K562 (cell line): ENCODE measurements around the gene IL1B. TPM values are rescaled to one million over a fixed set of nuclear protein-coding genes. Genes with fewer than 3 reads are reported as not detected.

ENCODE experiments used
- ATAC-seq: fragments of 200-7000 bp; cut with Tn5 transposase; 3 replicates; pipeline ENCODE4 v1.9.1; 2020; ENCODE audit warnings: moderate library complexity
- BruUV-seq: library from RNA; stranded (reverse); fragments of 400-500 nt; replicated peaks from 2 replicates; lab custom pipeline; 2021; lab: Mats Ljungman, UMichigan
- CTCF ChIA-PET: fragments of 300-600 bp; formaldehyde crosslinking; extraction: SDS; loops from one replicate; lab custom pipeline; 2021; ENCODE audit warnings: low intra/inter-chr PET ratio; lab: Yijun Ruan, JAX
- POLR2A ChIA-PET: fragments of 300-600, 350-650 bp; sonication (Branson Sonifier 250); formaldehyde crosslinking; extraction: SDS; loops from one replicate; lab custom pipeline; 2021; ENCODE audit warnings: antibody characterized with exemption, inconsistent platforms; lab: Yijun Ruan, JAX
- DNase-seq, 4 experiments: peaks; one replicate each; pipeline versions ENCODE4 v3.0.0 to v3.0.0-alpha.2; 2011 to 2018; ENCODE audit warnings: low spot score in 3 of 4, mixed read lengths in 3 of 4; ENCODE audit errors: extremely low read depth in 1 of 4
- FAIRE-seq: peaks from 2 replicates; lab custom pipeline; 2011; peaks lifted over from hg19 to GRCh38; lab: Jason Lieb, UNC
- H2AFZ ChIP-seq: 2 replicates; pipeline ENCODE4 v1.6.0; 2011; ENCODE audit warnings: low read depth, low read length, control low read depth, inconsistent platforms
- H3K27ac ChIP-seq: fragments of 200-600 bp; 3 replicates; pipeline ENCODE4 v1.8.0; 2011; ENCODE audit warnings: low read depth, mild to moderate bottlenecking, control low read depth, inconsistent platforms, low read length, moderate library complexity, mixed read lengths; ENCODE audit errors: extremely low read depth
- H3K27me3 ChIP-seq, 2 experiments: fragments of 300-600 bp in 1 of 2; 2 replicates in 1 of 2; 3 replicates in 1 of 2; pipeline versions ENCODE4 v1.6.0 to v1.8.0; 2011; ENCODE audit warnings: inconsistent platforms in 2 of 2, low read length in 2 of 2, mild to moderate bottlenecking in 1 of 2, mixed read lengths in 1 of 2, moderate library complexity in 1 of 2; ENCODE audit not compliant: control insufficient read depth in 2 of 2, insufficient read depth in 2 of 2
- H3K36me3 ChIP-seq: fragments of 300-600 bp; 3 replicates; pipeline ENCODE4 v1.8.0; 2011; ENCODE audit warnings: mild to moderate bottlenecking, low read length, inconsistent platforms; ENCODE audit not compliant: control insufficient read depth, insufficient read depth
- H3K4me1 ChIP-seq, 2 experiments: fragments of 200-600 bp in 1 of 2; replicated peaks in 1 of 2; 2 replicates in 1 of 2; 3 replicates in 1 of 2; pipeline versions ENCODE4 v1.5.1 to v1.8.0; 2011; ENCODE audit warnings: inconsistent platforms in 2 of 2, low read length in 2 of 2, mild to moderate bottlenecking in 1 of 2, mixed read lengths in 1 of 2, moderate library complexity in 1 of 2; ENCODE audit not compliant: control insufficient read depth in 2 of 2, insufficient read depth in 2 of 2
- H3K4me2 ChIP-seq: 2 replicates; pipeline ENCODE4 v1.6.1; 2011; ENCODE audit warnings: low read length, control low read depth, inconsistent platforms, mixed read lengths; ENCODE audit not compliant: insufficient read depth
- H3K4me3 ChIP-seq: fragments of 200-600 bp; sonication (generic), shearing (Covaris generic); 2 replicates; pipeline ENCODE4 v1.5.1; 2016; ENCODE audit warnings: control low read depth, inconsistent platforms
- H3K79me2 ChIP-seq: fragments of 200-600 bp; 3 replicates; pipeline ENCODE4 v1.8.0; 2011; ENCODE audit warnings: low read length, inconsistent platforms; ENCODE audit not compliant: control insufficient read depth, insufficient read depth
- H3K9ac ChIP-seq, 2 experiments: 2 replicates each; pipeline versions ENCODE4 v1.6.0 to v1.6.1; 2011; ENCODE audit warnings: low read depth in 2 of 2, low read length in 2 of 2, control low read depth in 1 of 2, inconsistent platforms in 1 of 2, mild to moderate bottlenecking in 1 of 2, mixed read lengths in 1 of 2; ENCODE audit not compliant: insufficient read depth in 1 of 2
- H3K9me1 ChIP-seq: one replicate; pipeline ENCODE4 v1.6.0; 2011; ENCODE audit warnings: inconsistent platforms, mild to moderate bottlenecking, low read length, moderate library complexity; ENCODE audit not compliant: control insufficient read depth, insufficient read depth
- H3K9me3 ChIP-seq: replicated peaks from 2 replicates; pipeline ENCODE4 v1.5.1; 2011; ENCODE audit warnings: low read depth, low read length, inconsistent platforms; ENCODE audit not compliant: control insufficient read depth, insufficient read depth
- H4K20me1 ChIP-seq: replicated peaks from 2 replicates; pipeline ENCODE4 v1.6.1; 2011; ENCODE audit warnings: low read length, inconsistent platforms, mixed read lengths; ENCODE audit not compliant: control insufficient read depth, insufficient read depth
- ARNT ChIP-seq, 2 experiments: fragments of 450-650 bp; IDR thresholded peaks; 2 replicates each; pipeline ENCODE4 v1.6.1; 2016; ENCODE audit warnings: mild to moderate bottlenecking in 1 of 2
- CSDE1 ChIP-seq, 2 experiments: fragments of 450-650 bp; IDR thresholded peaks; 2 replicates each; pipeline ENCODE4 v1.6.1; 2016; ENCODE audit warnings: mild to moderate bottlenecking in 1 of 2
- ELF2 ChIP-seq: fragments of 250-450 bp; sonication (Bioruptor Pico); IDR thresholded peaks from 2 replicates; pipeline ENCODE4 v1.5.0; 2021; ENCODE audit warnings: mild to moderate bottlenecking
- KHSRP ChIP-seq: fragments of 450-650 bp; IDR thresholded peaks from 2 replicates; pipeline ENCODE4 v1.6.1; 2017
- SMARCE1 ChIP-seq: fragments of 450-650 bp; IDR thresholded peaks from 2 replicates; pipeline ENCODE4 v1.7.1; 2016; ENCODE audit warnings: mild to moderate bottlenecking
- TAF1 ChIP-seq: IDR thresholded peaks from 2 replicates; pipeline ENCODE4 v1.6.1; 2011; ENCODE audit warnings: mild to moderate bottlenecking, low read length, moderate library complexity; ENCODE audit not compliant: insufficient read depth, control insufficient read depth, severe bottlenecking; ENCODE audit errors: extremely low read depth
- TAL1 ChIP-seq: fragments of 450-650 bp; IDR thresholded peaks from 2 replicates; pipeline ENCODE4 v1.6.1; 2016; ENCODE audit warnings: mild to moderate bottlenecking
- U2AF1 ChIP-seq: fragments of 200-400 bp; formaldehyde crosslinking; optimal IDR thresholded peaks from 2 replicates; pipeline ENCODE3; 2017; ENCODE audit warnings: mild to moderate bottlenecking, low read depth, low read length, moderate library complexity
- ZEB2 ChIP-seq: fragments of 450-650 bp; IDR thresholded peaks from 2 replicates; pipeline ENCODE4 v1.6.1; 2016
- WGBS: fragments of 100-300 bp; shearing (Covaris generic); methylation state at CpG from one replicate; pipeline ENCODE4 v1.1.6; 2016; ENCODE audit warnings: low coverage, mixed read lengths; ENCODE audit not compliant: insufficient coverage; ENCODE audit errors: missing lambda C conversion rate; 5-methylcytosine and 5-hydroxymethylcytosine counted together
- in situ Hi-C: fragments of 300-500 bp; cut with MboI; formaldehyde crosslinking; loops from 4 replicates; pipeline ENCODE4 v1.15.0; 2018; ENCODE audit warnings: inconsistent platforms, mixed read lengths
- intact Hi-C: fragments of 100-400 bp; cut with micrococcal nuclease; formaldehyde crosslinking; loops from 2 replicates; pipeline ENCODE4 v1.14.2; 2022
- polyA plus RNA-seq, 8 experiments: library from polyadenylated mRNA; depleted of rRNA in 4 of 8; stranded (reverse) in 5 of 8; unstranded in 3 of 8; fragments of >200 nt; fragmentation: Nextera tagmentation in 2 of 8; fragmentation: Illumina TruSeq in 1 of 8; extraction: Ambion mirVana in 2 of 8; extraction: Trizol in 1 of 8; gene quantifications; 2 replicates each; pipeline versions ENCODE4 v1.2.1 to v1.2.3, GENCODE V29; 2011 to 2014; ENCODE audit warnings: inconsistent platforms in 1 of 8, missing spikeins in 1 of 8
- total RNA-seq, 7 experiments: library from RNA; depleted of rRNA in 6 of 7; stranded (reverse); fragments of >200 nt in 6 of 7; fragmentation: Illumina TruSeq in 2 of 7; extraction: Trizol in 2 of 7; gene quantifications; 2 replicates each; pipeline versions ENCODE4 v1.2.1 to v1.2.3, GENCODE V29; 2011 to 2021; ENCODE audit warnings: low replicate concordance in 1 of 7
- TF ChIP-seq, protein P1 (sequence below): fragments of 450-650 bp; IDR thresholded peaks from 2 replicates; pipeline ENCODE4 v1.6.1; 2017; ENCODE audit warnings: antibody characterized with exemption, mild to moderate bottlenecking
- TF ChIP-seq, protein P2 (sequence below): fragments of 200-400 bp; formaldehyde crosslinking; IDR thresholded peaks from 2 replicates; pipeline ENCODE4 v1.6.1; 2017; ENCODE audit warnings: mild to moderate bottlenecking, low read depth, low read length, moderate library complexity
- TF ChIP-seq, protein P3 (sequence below): fragments of 450-650 bp; formaldehyde crosslinking; IDR thresholded peaks from 2 replicates; pipeline ENCODE4 v1.4.0; 2022; ENCODE audit warnings: missing genetic modification characterization

The IL1B gene
- total and polyA plus RNA-seq, 9 of the 15 experiments (the other 6 are each of a cell fraction or from before 2014, with no cell fraction given): 0.29 TPM; not detected in 8

DNA sequence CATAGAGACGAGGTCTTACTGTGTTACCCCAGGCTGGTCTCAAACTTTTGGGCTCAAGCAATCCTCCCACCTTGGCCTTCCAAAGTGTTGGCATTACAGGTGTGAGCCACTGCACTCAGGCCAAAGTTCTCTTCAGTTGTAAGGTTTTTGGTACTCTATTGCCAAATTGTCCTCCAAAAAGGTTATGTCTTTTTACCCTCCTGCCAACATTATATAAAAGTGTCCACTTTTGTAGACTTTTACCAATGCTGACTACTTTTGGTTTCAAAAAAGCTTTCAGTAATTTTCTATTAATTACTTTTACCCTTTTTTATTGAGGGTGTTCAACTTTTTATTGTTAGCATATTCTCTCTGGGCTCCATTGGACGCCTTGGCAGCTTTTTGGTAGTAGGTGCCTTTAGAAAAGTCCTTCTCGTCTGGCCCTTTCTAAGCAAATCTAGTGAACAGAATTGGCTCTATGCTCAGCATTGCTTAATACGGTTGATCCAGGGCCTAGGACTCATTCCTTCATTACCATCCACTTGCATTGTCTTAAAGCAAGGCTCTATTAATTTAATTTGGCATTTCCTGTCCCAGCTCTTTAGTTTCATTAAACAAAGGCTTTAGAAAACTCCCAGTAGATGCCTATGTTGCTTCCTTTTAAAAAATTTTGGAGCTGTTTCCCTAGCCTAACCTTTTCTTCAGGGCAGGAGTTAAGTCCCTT lies 35.5 kb downstream of the IL1B start:
- no TSS peak for BruUV-seq
- Histone ChIP-seq H3K4me1 (peaks cover 3 to 9% of the 10 kb centered on the region in 2 experiments; a peak in 3 of 5 replicates), H3K9ac (no peak overlapping the region), H3K9me1 (no peaks in the 10 kb centered on the region), H3K36me3 (no peaks in the 10 kb centered on the region), H3K27ac (no peak overlapping the region), H3K4me2 (no peak overlapping the region), H3K4me3 (no peak overlapping the region), H2AFZ (no peak overlapping the region), H4K20me1 (no peaks in the 10 kb centered on the region), H3K9me3 (no peaks in the 10 kb centered on the region), H3K27me3 (no peaks in the 10 kb centered on the region), H3K79me2 (no peaks in the 10 kb centered on the region)
- CTCF ChIA-PET: no interaction called here
- in situ Hi-C loops: no loop called here
- ATAC-seq: no peak
- FAIRE-seq: no peak
- DNase-seq: no peak
- POLR2A ChIA-PET: interaction anchor here (0.5 to 1.2 kb wide), 4 partner anchors 11 to 33 kb away, joined by 3 to 5 read pairs (median 3); no protein-coding TSS in a partner anchor
- 38% methylated on average over 4 of the region's 4 CpGs for WGBS
- intact Hi-C loops: no loop called here
- TF ChIP-seq TAF1 (no peak), KHSRP (no peak), U2AF1 (no peak), ZEB2 (no peak), ARNT (IDR thresholded peaks at IDR 0.05) (no peak), CSDE1 (IDR thresholded peaks at IDR 0.05) (no peak), SMARCE1 (no peak), ELF2 (CRISPR knock-in tag) (no peak), TAL1 (no peak)
- TF ChIP-seq, protein P1, sequence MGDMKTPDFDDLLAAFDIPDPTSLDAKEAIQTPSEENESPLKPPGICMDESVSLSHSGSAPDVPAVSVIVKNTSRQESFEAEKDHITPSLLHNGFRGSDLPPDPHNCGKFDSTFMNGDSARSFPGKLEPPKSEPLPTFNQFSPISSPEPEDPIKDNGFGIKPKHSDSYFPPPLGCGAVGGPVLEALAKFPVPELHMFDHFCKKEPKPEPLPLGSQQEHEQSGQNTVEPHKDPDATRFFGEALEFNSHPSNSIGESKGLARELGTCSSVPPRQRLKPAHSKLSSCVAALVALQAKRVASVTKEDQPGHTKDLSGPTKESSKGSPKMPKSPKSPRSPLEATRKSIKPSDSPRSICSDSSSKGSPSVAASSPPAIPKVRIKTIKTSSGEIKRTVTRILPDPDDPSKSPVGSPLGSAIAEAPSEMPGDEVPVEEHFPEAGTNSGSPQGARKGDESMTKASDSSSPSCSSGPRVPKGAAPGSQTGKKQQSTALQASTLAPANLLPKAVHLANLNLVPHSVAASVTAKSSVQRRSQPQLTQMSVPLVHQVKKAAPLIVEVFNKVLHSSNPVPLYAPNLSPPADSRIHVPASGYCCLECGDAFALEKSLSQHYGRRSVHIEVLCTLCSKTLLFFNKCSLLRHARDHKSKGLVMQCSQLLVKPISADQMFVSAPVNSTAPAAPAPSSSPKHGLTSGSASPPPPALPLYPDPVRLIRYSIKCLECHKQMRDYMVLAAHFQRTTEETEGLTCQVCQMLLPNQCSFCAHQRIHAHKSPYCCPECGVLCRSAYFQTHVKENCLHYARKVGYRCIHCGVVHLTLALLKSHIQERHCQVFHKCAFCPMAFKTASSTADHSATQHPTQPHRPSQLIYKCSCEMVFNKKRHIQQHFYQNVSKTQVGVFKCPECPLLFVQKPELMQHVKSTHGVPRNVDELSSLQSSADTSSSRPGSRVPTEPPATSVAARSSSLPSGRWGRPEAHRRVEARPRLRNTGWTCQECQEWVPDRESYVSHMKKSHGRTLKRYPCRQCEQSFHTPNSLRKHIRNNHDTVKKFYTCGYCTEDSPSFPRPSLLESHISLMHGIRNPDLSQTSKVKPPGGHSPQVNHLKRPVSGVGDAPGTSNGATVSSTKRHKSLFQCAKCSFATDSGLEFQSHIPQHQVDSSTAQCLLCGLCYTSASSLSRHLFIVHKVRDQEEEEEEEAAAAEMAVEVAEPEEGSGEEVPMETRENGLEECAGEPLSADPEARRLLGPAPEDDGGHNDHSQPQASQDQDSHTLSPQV: no peak
- TF ChIP-seq, protein P2, sequence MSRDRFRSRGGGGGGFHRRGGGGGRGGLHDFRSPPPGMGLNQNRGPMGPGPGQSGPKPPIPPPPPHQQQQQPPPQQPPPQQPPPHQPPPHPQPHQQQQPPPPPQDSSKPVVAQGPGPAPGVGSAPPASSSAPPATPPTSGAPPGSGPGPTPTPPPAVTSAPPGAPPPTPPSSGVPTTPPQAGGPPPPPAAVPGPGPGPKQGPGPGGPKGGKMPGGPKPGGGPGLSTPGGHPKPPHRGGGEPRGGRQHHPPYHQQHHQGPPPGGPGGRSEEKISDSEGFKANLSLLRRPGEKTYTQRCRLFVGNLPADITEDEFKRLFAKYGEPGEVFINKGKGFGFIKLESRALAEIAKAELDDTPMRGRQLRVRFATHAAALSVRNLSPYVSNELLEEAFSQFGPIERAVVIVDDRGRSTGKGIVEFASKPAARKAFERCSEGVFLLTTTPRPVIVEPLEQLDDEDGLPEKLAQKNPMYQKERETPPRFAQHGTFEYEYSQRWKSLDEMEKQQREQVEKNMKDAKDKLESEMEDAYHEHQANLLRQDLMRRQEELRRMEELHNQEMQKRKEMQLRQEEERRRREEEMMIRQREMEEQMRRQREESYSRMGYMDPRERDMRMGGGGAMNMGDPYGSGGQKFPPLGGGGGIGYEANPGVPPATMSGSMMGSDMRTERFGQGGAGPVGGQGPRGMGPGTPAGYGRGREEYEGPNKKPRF: no peak
- TF ChIP-seq, protein P3, sequence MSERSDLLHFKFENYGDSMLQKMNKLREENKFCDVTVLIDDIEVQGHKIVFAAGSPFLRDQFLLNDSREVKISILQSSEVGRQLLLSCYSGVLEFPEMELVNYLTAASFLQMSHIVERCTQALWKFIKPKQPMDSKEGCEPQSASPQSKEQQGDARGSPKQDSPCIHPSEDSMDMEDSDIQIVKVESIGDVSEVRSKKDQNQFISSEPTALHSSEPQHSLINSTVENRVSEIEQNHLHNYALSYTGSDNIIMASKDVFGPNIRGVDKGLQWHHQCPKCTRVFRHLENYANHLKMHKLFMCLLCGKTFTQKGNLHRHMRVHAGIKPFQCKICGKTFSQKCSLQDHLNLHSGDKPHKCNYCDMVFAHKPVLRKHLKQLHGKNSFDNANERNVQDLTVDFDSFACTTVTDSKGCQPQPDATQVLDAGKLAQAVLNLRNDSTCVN (CRISPR knock-in tag): no peak
